Caco-2 (cell line): Measurements from ENCODE around the gene IP6K1. TPM values are rescaled to one million over a fixed set of nuclear protein-coding genes. Genes with fewer than 3 reads are reported as not detected.

Experiments
- BruUV-seq: library from RNA; stranded (reverse); fragments of 400-500 nt; replicated peaks from 2 replicates; lab custom pipeline; 2021; lab: Mats Ljungman, UMichigan
- CTCF ChIA-PET: fragments of 300-600 bp; sonication (Branson Sonifier 250); formaldehyde crosslinking; loops from one replicate; lab custom pipeline; 2022; ENCODE audit warnings: antibody characterized with exemption; lab: Charles Lee
- POLR2A ChIA-PET: fragments of 300-600 bp; sonication (Branson Sonifier 250); formaldehyde crosslinking; loops from one replicate; lab custom pipeline; 2022; ENCODE audit warnings: antibody characterized with exemption; lab: Charles Lee
- DNase-seq, 2 experiments: peaks; one replicate each; pipeline versions ENCODE4 v3.0.0 to v3.0.0-alpha.2; 2020 to 2022
- H3K27me3 ChIP-seq: replicated peaks from 2 replicates; pipeline ENCODE4 v1.6.0; 2011; ENCODE audit warnings: low read length; ENCODE audit not compliant: control insufficient read depth, insufficient read depth
- H3K36me3 ChIP-seq: 2 replicates; pipeline ENCODE4 v1.5.1; 2011; ENCODE audit warnings: low read length; ENCODE audit not compliant: control insufficient read depth, insufficient read depth
- H3K4me1 ChIP-seq: fragments of 250-450 bp; sonication (Bioruptor Pico); 2 replicates; pipeline ENCODE4 v1.5.1; 2020; ENCODE audit warnings: mild to moderate bottlenecking
- H3K4me3 ChIP-seq: 2 replicates; pipeline ENCODE4 v1.5.1; 2011; ENCODE audit warnings: low read depth, mild to moderate bottlenecking, control low read depth, low read length
- H3K9me3 ChIP-seq: fragments of 250-450 bp; sonication (Bioruptor Pico); 2 replicates; pipeline ENCODE4 v1.5.1; 2020; ENCODE audit warnings: mild to moderate bottlenecking, moderate library complexity
- H3K27ac Mint-ChIP-seq: one replicate; pipeline ENCODE4 v1.8.0; 2022; ENCODE audit warnings: mixed read lengths; ENCODE audit not compliant: unreplicated experiment
- H3K27me3 Mint-ChIP-seq: one replicate; pipeline ENCODE4 v1.8.0; 2022; ENCODE audit warnings: mixed read lengths; ENCODE audit not compliant: insufficient read depth, unreplicated experiment
- H3K36me3 Mint-ChIP-seq: one replicate; pipeline ENCODE4 v1.8.0; 2022; ENCODE audit warnings: mild to moderate bottlenecking, mixed read lengths; ENCODE audit not compliant: insufficient read depth, unreplicated experiment
- H3K4me1 Mint-ChIP-seq: one replicate; pipeline ENCODE4 v1.8.0; 2022; ENCODE audit warnings: low read depth, mixed read lengths; ENCODE audit not compliant: unreplicated experiment
- H3K4me3 Mint-ChIP-seq: one replicate; pipeline ENCODE4 v1.8.0; 2022; ENCODE audit warnings: mild to moderate bottlenecking, moderate library complexity, mixed read lengths; ENCODE audit not compliant: unreplicated experiment
- H3K9me3 Mint-ChIP-seq: one replicate; pipeline ENCODE4 v1.8.0; 2022; ENCODE audit warnings: mixed read lengths; ENCODE audit not compliant: unreplicated experiment
- CTCF ChIP-seq, 2 experiments: fragments of 200-600 bp in 1 of 2; IDR thresholded peaks; 1 replicate in 1 of 2; 2 replicates in 1 of 2; pipeline versions ENCODE4 v1.5.1 to v1.8.0; 2011 to 2022; ENCODE audit warnings: antibody characterized with exemption in 1 of 2, control low read depth in 1 of 2, inconsistent platforms in 1 of 2, low read depth in 1 of 2, low read length in 1 of 2, mild to moderate bottlenecking in 1 of 2, moderate library complexity in 1 of 2; ENCODE audit not compliant: insufficient read depth in 1 of 2, severe bottlenecking in 1 of 2, unreplicated experiment in 1 of 2
- intact Hi-C: fragments of 100-400 bp; cut with micrococcal nuclease; formaldehyde crosslinking; loops from one replicate; pipeline ENCODE4 v1.10.0; 2022; ENCODE audit not compliant: unreplicated experiment
- total RNA-seq: library from RNA; stranded (reverse); gene quantifications from 2 replicates; pipeline ENCODE4 v1.2.3, GENCODE V29; 2022

IP6K1 gene
- total RNA-seq, 1 experiment from 2014 or later = 35.5 TPM

GRCh38 chr3:49681543-49681942 is 104.8 kb downstream of the IP6K1 start:
- ChIA-PET POLR2A (no interaction called here), CTCF (no interaction called here)
- DNase-seq = no peak
- Mint-ChIP-seq H3K4me3 (no peak overlapping the region), H3K9me3 (no peaks in the 10 kb centered on the region), H3K27ac (no peak overlapping the region), H3K4me1 (no peaks in the 10 kb centered on the region), H3K36me3 (peaks cover 54% of the 10 kb centered on the region), H3K27me3 (no peaks in the 10 kb centered on the region)
- TF ChIP-seq CTCF (IDR thresholded peaks at IDR 0.05; ENCODE audit: insufficient read depth in 1 of 2, low read depth in 1 of 2, low read length in 1 of 2, severe bottlenecking in 1 of 2, unreplicated experiment in 1 of 2) = no peak
- H3K9me3 ChIP-seq = no peaks in the 10 kb centered on the region
- H3K4me1 ChIP-seq = no peaks in the 10 kb centered on the region
- H3K27me3 ChIP-seq = no peaks in the 10 kb centered on the region
- intact Hi-C loops = no loop called here
- peaks cover 4% of the 10 kb centered on the region for H3K36me3 ChIP-seq
- H3K4me3 ChIP-seq = no peak overlapping the region
- BruUV-seq = no TSS peak

GRCh38 chr3:49681232-49681522 is 105.2 kb downstream of the IP6K1 start:
- Histone ChIP-seq H3K4me3 (no peak overlapping the region), H3K4me1 (no peaks in the 10 kb centered on the region), H3K9me3 (no peaks in the 10 kb centered on the region), H3K27me3 (no peaks in the 10 kb centered on the region), H3K36me3 (peaks cover 5% of the 10 kb centered on the region)
- Mint-ChIP-seq H3K4me3 (no peak overlapping the region), H3K4me1 (no peaks in the 10 kb centered on the region), H3K36me3 (peaks cover 57% of the 10 kb centered on the region), H3K27ac (no peak overlapping the region), H3K9me3 (no peaks in the 10 kb centered on the region), H3K27me3 (no peaks in the 10 kb centered on the region)
- intact Hi-C loops = no loop called here
- ChIA-PET POLR2A (no interaction called here), CTCF (no interaction called here)
- DNase-seq = no peak
- TF ChIP-seq CTCF (IDR thresholded peaks at IDR 0.05; ENCODE audit: insufficient read depth in 1 of 2, low read depth in 1 of 2, low read length in 1 of 2, severe bottlenecking in 1 of 2, unreplicated experiment in 1 of 2) = no peak
- no TSS peak for BruUV-seq

- Mint-ChIP-seq H3K4me3 (no peak overlapping the region), H3K36me3 (peaks cover 59% of the 10 kb centered on the region), H3K9me3 (no peaks in the 10 kb centered on the region), H3K4me1 (no peaks in the 10 kb centered on the region), H3K27ac (no peak overlapping the region), H3K27me3 (no peaks in the 10 kb centered on the region)
- intact Hi-C loops = no loop called here
- DNase-seq = no peak
- no peaks in the 10 kb centered on the region for H3K9me3 ChIP-seq
- H3K36me3 ChIP-seq = peaks cover 7% of the 10 kb centered on the region
- no peak for TF ChIP-seq CTCF (IDR thresholded peaks at IDR 0.05; ENCODE audit: insufficient read depth in 1 of 2, low read depth in 1 of 2, low read length in 1 of 2, severe bottlenecking in 1 of 2, unreplicated experiment in 1 of 2)
- H3K4me3 ChIP-seq = no peak overlapping the region
- ChIA-PET POLR2A (no interaction called here), CTCF (no interaction called here)
- no peaks in the 10 kb centered on the region for H3K27me3 ChIP-seq
- BruUV-seq = no TSS peak
- H3K4me1 ChIP-seq = no peaks in the 10 kb centered on the region
Measured at GRCh38 chr3:49680493-49681231, 105.7 kb downstream of the IP6K1 start.
